Measurements from ENCODE around the gene NEMP1.

DNA sequence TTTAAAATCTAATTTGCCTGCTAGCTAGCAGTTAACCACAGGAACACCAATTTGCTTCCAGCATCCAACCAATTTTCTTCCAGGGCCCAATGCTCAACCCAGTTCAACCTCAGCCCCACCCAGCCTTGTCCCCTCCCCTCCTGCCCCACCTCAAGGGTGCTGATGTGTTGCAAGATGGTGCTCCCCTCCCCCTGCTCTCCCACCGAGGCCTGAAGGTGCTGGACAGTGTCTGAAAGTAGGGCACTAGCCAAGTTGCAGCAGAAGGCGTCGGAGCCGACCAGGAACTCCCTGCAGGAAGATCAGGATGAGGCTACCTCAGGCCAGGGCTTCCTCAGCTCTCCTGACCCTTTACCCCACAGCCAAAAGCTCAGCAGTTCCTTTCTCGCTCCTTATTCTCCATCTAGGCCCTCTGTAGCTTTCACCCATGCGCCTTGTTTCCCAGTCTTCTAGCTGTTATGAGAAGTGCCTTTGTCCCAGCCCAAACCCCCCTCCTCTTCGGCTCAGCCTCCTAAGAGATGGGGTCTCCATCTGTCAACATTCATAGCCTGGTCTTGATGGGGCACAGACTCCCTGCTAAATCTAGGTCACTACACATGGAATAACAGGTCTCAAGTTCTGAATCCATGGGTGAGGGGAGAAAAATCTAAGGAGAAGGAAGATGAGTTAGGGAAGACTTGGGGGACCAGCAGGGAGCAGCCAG lies 29.0 kb upstream of the NEMP1 start:
- no peak for TF ChIP-seq POLR2A (IDR thresholded peaks at IDR 0.05)
- TF ChIP-seq, protein P1, sequence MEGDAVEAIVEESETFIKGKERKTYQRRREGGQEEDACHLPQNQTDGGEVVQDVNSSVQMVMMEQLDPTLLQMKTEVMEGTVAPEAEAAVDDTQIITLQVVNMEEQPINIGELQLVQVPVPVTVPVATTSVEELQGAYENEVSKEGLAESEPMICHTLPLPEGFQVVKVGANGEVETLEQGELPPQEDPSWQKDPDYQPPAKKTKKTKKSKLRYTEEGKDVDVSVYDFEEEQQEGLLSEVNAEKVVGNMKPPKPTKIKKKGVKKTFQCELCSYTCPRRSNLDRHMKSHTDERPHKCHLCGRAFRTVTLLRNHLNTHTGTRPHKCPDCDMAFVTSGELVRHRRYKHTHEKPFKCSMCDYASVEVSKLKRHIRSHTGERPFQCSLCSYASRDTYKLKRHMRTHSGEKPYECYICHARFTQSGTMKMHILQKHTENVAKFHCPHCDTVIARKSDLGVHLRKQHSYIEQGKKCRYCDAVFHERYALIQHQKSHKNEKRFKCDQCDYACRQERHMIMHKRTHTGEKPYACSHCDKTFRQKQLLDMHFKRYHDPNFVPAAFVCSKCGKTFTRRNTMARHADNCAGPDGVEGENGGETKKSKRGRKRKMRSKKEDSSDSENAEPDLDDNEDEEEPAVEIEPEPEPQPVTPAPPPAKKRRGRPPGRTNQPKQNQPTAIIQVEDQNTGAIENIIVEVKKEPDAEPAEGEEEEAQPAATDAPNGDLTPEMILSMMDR (IDR thresholded peaks at IDR 0.05): no peak
